H1 (cell line): ENCODE results near the gene CD44. TPM values are rescaled to one million over a fixed set of nuclear protein-coding genes. Genes with fewer than 3 reads are reported as not detected.

Experiments used
- CTCF ChIA-PET: fragments of 300-600 bp; sonication (Branson Sonifier 250); formaldehyde crosslinking; loops from one replicate; lab custom pipeline; 2021; ENCODE audit not compliant: partially characterized antibody; lab: Charles Lee
- POLR2A ChIA-PET: fragments of 300-600 bp; sonication (Branson Sonifier 250); formaldehyde crosslinking; loops from one replicate; lab custom pipeline; 2021; ENCODE audit warnings: inconsistent platforms; ENCODE audit not compliant: partially characterized antibody; lab: Charles Lee
- DNase-seq, 2 experiments: peaks; one replicate each; pipeline versions ENCODE4 v3.0.0 to v3.0.0-alpha.2; 2010 to 2022; ENCODE audit warnings: low spot score in 2 of 2, low read depth in 1 of 2, mixed read lengths in 1 of 2
- FAIRE-seq: peaks from 2 replicates; lab custom pipeline; 2011; peaks lifted over from hg19 to GRCh38; lab: Jason Lieb, UNC
- H2AFZ ChIP-seq: 2 replicates; pipeline ENCODE4 v1.8.1; 2012; ENCODE audit warnings: low read length, inconsistent platforms
- H2AK5ac ChIP-seq: 2 replicates; pipeline ENCODE4 v1.6.1; 2013; ENCODE audit warnings: low read depth, low read length
- H2BK120ac ChIP-seq: replicated peaks from 2 replicates; pipeline ENCODE3; 2013; ENCODE audit warnings: low read depth, low read length, inconsistent platforms
- H2BK12ac ChIP-seq: 2 replicates; pipeline ENCODE4 v1.6.1; 2013; ENCODE audit warnings: low read depth, low read length
- H2BK15ac ChIP-seq: 2 replicates; pipeline ENCODE4 v1.6.1; 2013; ENCODE audit warnings: low read length
- H2BK20ac ChIP-seq: 2 replicates; pipeline ENCODE4 v1.6.1; 2013; ENCODE audit warnings: low read length
- H2BK5ac ChIP-seq: 2 replicates; pipeline ENCODE4 v1.6.1; 2013; ENCODE audit warnings: low read depth, low read length
- H3K14ac ChIP-seq: 2 replicates; pipeline ENCODE4 v1.6.1; 2013; ENCODE audit warnings: inconsistent platforms; ENCODE audit not compliant: insufficient read length
- H3K18ac ChIP-seq: 2 replicates; pipeline ENCODE4 v1.6.1; 2013; ENCODE audit warnings: low read length; ENCODE audit errors: extremely low read depth
- H3K23ac ChIP-seq: 2 replicates; pipeline ENCODE4 v1.6.1; 2013; ENCODE audit warnings: inconsistent platforms; ENCODE audit not compliant: insufficient read length
- H3K23me2 ChIP-seq: 2 replicates; pipeline ENCODE4 v1.6.1; 2013; ENCODE audit warnings: low read depth, low read length
- H3K27ac ChIP-seq: 2 replicates; pipeline ENCODE4 v1.6.1; 2011; ENCODE audit warnings: low read depth, low read length, inconsistent platforms
- H3K27me3 ChIP-seq, 4 experiments: replicated peaks in 1 of 4; 1 replicate in 1 of 4; 2 replicates in 3 of 4; pipeline versions ENCODE4 v1.6.1 to v1.8.1; 2011 to 2013; ENCODE audit warnings: low read length in 3 of 4, mild to moderate bottlenecking in 3 of 4, inconsistent platforms in 2 of 4, mixed read lengths in 2 of 4, moderate library complexity in 1 of 4; ENCODE audit not compliant: control insufficient read depth in 3 of 4, insufficient read depth in 3 of 4; ENCODE audit errors: extremely low read depth in 1 of 4
- H3K36me3 ChIP-seq, 4 experiments: 2 replicates each; pipeline versions ENCODE4 v1.6.1 to v1.8.1; 2011 to 2013; ENCODE audit warnings: mild to moderate bottlenecking in 4 of 4, low read length in 3 of 4, moderate library complexity in 2 of 4, control low read depth in 1 of 4, inconsistent platforms in 1 of 4; ENCODE audit not compliant: insufficient read depth in 4 of 4, control insufficient read depth in 2 of 4
- H3K4ac ChIP-seq: replicated peaks from 2 replicates; pipeline ENCODE3; 2013; ENCODE audit warnings: low read length, low read depth, mixed read lengths, inconsistent platforms; ENCODE audit not compliant: insufficient read length
- H3K4me1 ChIP-seq, 4 experiments: replicated peaks in 1 of 4; 1 replicate in 1 of 4; 2 replicates in 3 of 4; pipeline versions ENCODE4 v1.6.1 to v1.8.1; 2011 to 2013; ENCODE audit warnings: low read length in 3 of 4, inconsistent platforms in 2 of 4, mixed read lengths in 1 of 4; ENCODE audit not compliant: insufficient read depth in 4 of 4, control insufficient read depth in 3 of 4
- H3K4me2 ChIP-seq, 2 experiments: 2 replicates each; pipeline versions ENCODE4 v1.6.1 to v1.8.1; 2011 to 2013; ENCODE audit warnings: low read depth in 2 of 2, low read length in 2 of 2, control low read depth in 1 of 2, inconsistent platforms in 1 of 2, mild to moderate bottlenecking in 1 of 2; ENCODE audit not compliant: insufficient read depth in 1 of 2
- H3K4me3 ChIP-seq, 4 experiments: fragments of 200-600, 300-600 bp in 1 of 4; sonication (generic), shearing (Covaris generic), sonication (Bioruptor Twin) in 1 of 4; 2 replicates each; pipeline versions ENCODE4 v1.5.1 to v1.8.1; 2011 to 2016; ENCODE audit warnings: low read length in 4 of 4, low read depth in 3 of 4, control low read depth in 2 of 4, inconsistent platforms in 2 of 4, mild to moderate bottlenecking in 2 of 4, mixed read lengths in 1 of 4, moderate library complexity in 1 of 4; ENCODE audit not compliant: insufficient read depth in 2 of 4; ENCODE audit errors: extremely low read depth in 1 of 4
- H3K56ac ChIP-seq: replicated peaks from 2 replicates; pipeline ENCODE3; 2013; ENCODE audit warnings: low read depth, mild to moderate bottlenecking, mixed read lengths, low read length, inconsistent platforms; ENCODE audit not compliant: insufficient read length
- H3K79me1 ChIP-seq: 2 replicates; pipeline ENCODE4 v1.6.1; 2013; ENCODE audit warnings: low read depth, low read length, control low read depth
- H3K79me2 ChIP-seq, 2 experiments: 2 replicates each; pipeline versions ENCODE4 v1.6.1 to v1.8.1; 2012 to 2013; ENCODE audit warnings: low read length in 2 of 2, mild to moderate bottlenecking in 2 of 2, inconsistent platforms in 1 of 2; ENCODE audit not compliant: insufficient read depth in 2 of 2, control insufficient read depth in 1 of 2
- H3K9ac ChIP-seq, 4 experiments: replicated peaks in 1 of 4; 1 replicate in 1 of 4; 2 replicates in 3 of 4; pipeline versions ENCODE4 v1.6.1 to v1.8.1; 2011 to 2013; ENCODE audit warnings: low read depth in 3 of 4, low read length in 3 of 4, control low read depth in 2 of 4, mild to moderate bottlenecking in 2 of 4, moderate library complexity in 2 of 4, inconsistent platforms in 1 of 4; ENCODE audit errors: extremely low read depth in 1 of 4
- H3K9me3 ChIP-seq, 2 experiments: 2 replicates each; pipeline versions ENCODE4 v1.6.1 to v1.8.1; 2012 to 2013; ENCODE audit warnings: mild to moderate bottlenecking in 2 of 2, moderate library complexity in 2 of 2, control low read depth in 1 of 2, inconsistent platforms in 1 of 2, low read depth in 1 of 2, low read length in 1 of 2, mixed read lengths in 1 of 2; ENCODE audit not compliant: insufficient read depth in 2 of 2
- H4K20me1 ChIP-seq, 2 experiments: replicated peaks in 1 of 2; 2 replicates each; pipeline versions ENCODE3 to v1.8.1; 2011 to 2013; ENCODE audit warnings: inconsistent platforms in 2 of 2, low read length in 2 of 2, mild to moderate bottlenecking in 1 of 2; ENCODE audit not compliant: insufficient read depth in 2 of 2, control insufficient read depth in 1 of 2
- H4K5ac ChIP-seq: 2 replicates; pipeline ENCODE4 v1.6.1; 2013; ENCODE audit warnings: low read length, low read depth, mixed read lengths, inconsistent platforms; ENCODE audit not compliant: insufficient read length
- H4K8ac ChIP-seq: 2 replicates; pipeline ENCODE4 v1.8.0; 2013; ENCODE audit warnings: mild to moderate bottlenecking, moderate library complexity, low read length, inconsistent platforms; ENCODE audit not compliant: insufficient read depth; ENCODE audit errors: extremely low read depth
- H4K91ac ChIP-seq: replicated peaks from 2 replicates; pipeline ENCODE3; 2013; ENCODE audit warnings: low read length, mixed read lengths, inconsistent platforms; ENCODE audit not compliant: insufficient read length
- CEBPB ChIP-seq: IDR thresholded peaks from 2 replicates; pipeline ENCODE4 v1.6.1; 2012; ENCODE audit warnings: low read depth, low read length
- GABPA ChIP-seq: IDR thresholded peaks from 2 replicates; pipeline ENCODE4 v1.6.1; 2011; ENCODE audit warnings: mild to moderate bottlenecking, low read length, moderate library complexity, borderline replicate concordance; ENCODE audit not compliant: insufficient read depth
- KDM4A ChIP-seq: IDR thresholded peaks from one replicate; pipeline ENCODE4 v1.7.1; 2012; ENCODE audit warnings: low read depth, mild to moderate bottlenecking, moderate library complexity, low read length, inconsistent platforms; ENCODE audit not compliant: severe bottlenecking
- NRF1 ChIP-seq: IDR thresholded peaks from 2 replicates; pipeline ENCODE4 v1.6.1; 2011; ENCODE audit warnings: mild to moderate bottlenecking, low read depth, low read length, improper control_type of control experiment
- RAD21 ChIP-seq, 2 experiments: IDR thresholded peaks in 1 of 2; conservative IDR thresholded peaks in 1 of 2; 2 replicates each; pipeline ENCODE4 v1.6.1; 2011; ENCODE audit warnings: low read depth in 2 of 2, low read length in 2 of 2, improper control_type of control experiment in 1 of 2, inconsistent platforms in 1 of 2, mild to moderate bottlenecking in 1 of 2, moderate library complexity in 1 of 2
- TEAD4 ChIP-seq: IDR thresholded peaks from 2 replicates; pipeline ENCODE4 v1.6.1; 2012; ENCODE audit warnings: low read depth, low read length, inconsistent platforms, mixed read lengths
- YY1 ChIP-seq: IDR thresholded peaks from 2 replicates; pipeline ENCODE4 v1.6.1; 2011; ENCODE audit warnings: low read depth, mild to moderate bottlenecking, low read length
- WGBS, 2 experiments: shearing (Covaris generic) in 1 of 2; methylation state at CpG; one replicate each; pipeline versions ENCODE4 v1.1.6 to v1.1.7; 2013 to 2015; ENCODE audit warnings: low lambda C conversion rate in 2 of 2, mixed read lengths in 2 of 2, inconsistent platforms in 1 of 2, low coverage in 1 of 2, missing lambda C conversion rate in 1 of 2; ENCODE audit not compliant: insufficient replicate concordance in 2 of 2, insufficient coverage in 1 of 2, insufficient read length in 1 of 2; ENCODE audit errors: extremely low coverage in 1 of 2, missing lambda C conversion rate in 1 of 2; 5-methylcytosine and 5-hydroxymethylcytosine counted together
- polyA plus RNA-seq, 7 experiments: library from polyadenylated mRNA; depleted of rRNA in 3 of 7; stranded (reverse) in 5 of 7; unstranded in 2 of 7; fragments of >200 nt in 5 of 7; fragments of 200-250 nt in 2 of 7; gene quantifications; 1 replicate in 5 of 7; 2 replicates in 1 of 7; 4 replicates in 1 of 7; pipeline versions ENCODE4 v1.2.1 to v1.2.3, GENCODE V29; 2011 to 2013; ENCODE audit warnings: missing spikeins in 2 of 7, mixed read lengths in 2 of 7
- total RNA-seq: library from RNA; stranded (reverse); fragmentation: NEBNext Ultra II Directional; extraction: Animal tissue kit (Norgen Biotek cat#: 25700); gene quantifications from 2 replicates; pipeline ENCODE4 v1.2.1, GENCODE V29; 2021
- TF ChIP-seq, protein P1 (sequence below), 3 experiments: IDR thresholded peaks; 1 replicate in 2 of 3; 2 replicates in 1 of 3; pipeline versions ENCODE4 v1.5.1 to v1.6.1; 2011; ENCODE audit warnings: low read length in 3 of 3, mild to moderate bottlenecking in 3 of 3, inconsistent platforms in 2 of 3, low read depth in 1 of 3, moderate library complexity in 1 of 3; ENCODE audit not compliant: insufficient read depth in 1 of 3; ENCODE audit errors: control extremely low read depth in 1 of 3

CD44 gene
- total and polyA plus RNA-seq, 2 of the 8 experiments (the other 6 are each of a cell fraction or from before 2014, with no cell fraction given) = 11.8 to 13.7 TPM

DNA sequence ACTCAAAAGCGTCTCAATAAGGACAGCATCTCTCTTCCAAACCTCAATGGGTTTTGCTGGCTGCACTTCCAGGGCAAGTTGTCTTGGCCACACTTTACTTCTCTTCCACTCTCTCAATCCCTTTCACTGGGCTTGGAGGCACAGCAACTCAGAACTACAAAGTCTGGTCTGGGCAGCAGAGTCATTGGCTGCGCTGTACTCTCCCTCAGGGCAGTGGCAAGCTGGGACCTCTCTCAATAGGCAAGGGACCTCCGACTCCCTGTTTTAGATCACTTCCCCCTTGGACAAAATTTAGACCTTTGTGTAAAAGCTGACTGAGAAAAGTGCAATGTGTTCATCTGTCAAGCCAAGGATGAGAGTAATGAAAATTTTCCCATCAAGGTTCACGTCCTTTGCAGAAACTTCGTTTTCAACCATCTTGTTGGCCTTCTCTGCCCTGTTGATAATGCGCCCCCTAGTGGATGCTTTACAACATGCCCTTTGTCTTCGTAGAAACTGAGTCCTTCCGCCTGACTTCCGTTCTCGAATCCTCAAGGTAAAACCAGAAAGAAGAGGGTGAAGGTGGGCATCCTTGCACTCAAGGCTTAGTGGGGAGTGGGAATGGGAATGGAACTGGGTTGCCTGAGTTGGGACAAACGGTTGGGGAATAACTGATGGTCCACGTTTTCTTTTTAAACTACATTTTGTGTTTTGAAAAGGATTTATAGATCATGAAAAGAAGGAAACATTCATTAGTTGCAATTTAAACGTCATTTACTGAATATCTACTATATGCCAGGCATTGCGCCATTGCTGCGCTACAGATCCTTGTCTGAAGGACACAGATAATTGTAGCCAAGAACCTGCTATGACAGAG, 99.1 kb downstream of the CD44 start:
- Histone ChIP-seq H4K8ac (no peak overlapping the region), H3K56ac (no peak overlapping the region), H3K4me2 (peak overlapping the region; percentile 7 to 43; a peak in 2 of 4 replicates), H2AFZ (0 out of 2 replicates have a peak overlapping the region, but pooled peaks have one; percentile 86), H3K4me3 (peak overlapping the region in 1 of 4 experiments; percentile 25; a peak in 2 of 8 replicates), H3K9me3 (no peaks in the 10 kb centered on the region), H3K14ac (no peak overlapping the region), H2BK12ac (no peak overlapping the region; the same call in 1 of the 2 replicates), H3K23me2 (no peaks in the 10 kb centered on the region), H3K27me3 (no peaks in the 10 kb centered on the region; a peak in 2 of 7 replicates), H3K4ac (no peak overlapping the region), H3K27ac (no peak overlapping the region), H3K79me1 (no peaks in the 10 kb centered on the region), H4K91ac (no peak overlapping the region), H3K18ac (0 out of 2 replicates have a peak overlapping the region, but pooled peaks have one; percentile 66), H2BK15ac (no peak overlapping the region), H3K36me3 (no peaks in the 10 kb centered on the region), H4K5ac (no peak overlapping the region), H3K79me2 (no peaks in the 10 kb centered on the region), H2BK5ac (no peak overlapping the region), H3K9ac (no peak overlapping the region), H2AK5ac (no peak overlapping the region), H3K23ac (no peak overlapping the region), H2BK20ac (no peak overlapping the region), H3K4me1 (peaks cover 0 to 2% (median 2%) of the 10 kb centered on the region in 4 experiments; a peak in 4 of 7 replicates), H2BK120ac (no peak overlapping the region), H4K20me1 (no peaks in the 10 kb centered on the region)
- DNase-seq (peak; percentile 23 to 59), FAIRE-seq (peak; percentile 96)
- CTCF ChIA-PET = interaction anchor here (0.7 to 2.0 kb wide), 29 partner anchors 8 to 316 kb away, joined by 3 to 9 read pairs (median 3); no protein-coding TSS in a partner anchor
- WGBS, 2 experiments = 43% methylated on average over 15 of the region's 15 CpGs; no CpG with 5 or more reads in 1 of the 2 experiments
- POLR2A ChIA-PET = interaction anchor here (0.9 to 1.4 kb wide), 3 partner anchors 19 to 99 kb away, joined by 3 read pairs; partner anchors contain the start of gene CD44
- TF ChIP-seq RAD21 (IDR thresholded peaks at IDR 0.05 in 1 of 2, conservative IDR thresholded peaks at IDR 0.05 in 1 of 2; ENCODE audit: low read depth in 2 of 2, low read length in 2 of 2) (peak; percentile 87 to 89), GABPA (no peak), YY1 (peak; percentile 86), KDM4A (no peak), CEBPB (no peak), NRF1 (no peak), TEAD4 (no peak)
- TF ChIP-seq, protein P1, sequence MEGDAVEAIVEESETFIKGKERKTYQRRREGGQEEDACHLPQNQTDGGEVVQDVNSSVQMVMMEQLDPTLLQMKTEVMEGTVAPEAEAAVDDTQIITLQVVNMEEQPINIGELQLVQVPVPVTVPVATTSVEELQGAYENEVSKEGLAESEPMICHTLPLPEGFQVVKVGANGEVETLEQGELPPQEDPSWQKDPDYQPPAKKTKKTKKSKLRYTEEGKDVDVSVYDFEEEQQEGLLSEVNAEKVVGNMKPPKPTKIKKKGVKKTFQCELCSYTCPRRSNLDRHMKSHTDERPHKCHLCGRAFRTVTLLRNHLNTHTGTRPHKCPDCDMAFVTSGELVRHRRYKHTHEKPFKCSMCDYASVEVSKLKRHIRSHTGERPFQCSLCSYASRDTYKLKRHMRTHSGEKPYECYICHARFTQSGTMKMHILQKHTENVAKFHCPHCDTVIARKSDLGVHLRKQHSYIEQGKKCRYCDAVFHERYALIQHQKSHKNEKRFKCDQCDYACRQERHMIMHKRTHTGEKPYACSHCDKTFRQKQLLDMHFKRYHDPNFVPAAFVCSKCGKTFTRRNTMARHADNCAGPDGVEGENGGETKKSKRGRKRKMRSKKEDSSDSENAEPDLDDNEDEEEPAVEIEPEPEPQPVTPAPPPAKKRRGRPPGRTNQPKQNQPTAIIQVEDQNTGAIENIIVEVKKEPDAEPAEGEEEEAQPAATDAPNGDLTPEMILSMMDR (IDR thresholded peaks at IDR 0.05; ENCODE audit: control extremely low read depth in 1 of 3, insufficient read depth in 1 of 3, low read depth in 1 of 3, low read length in 3 of 3) = peak; percentile 25 to 92 (median 81)
